Measurements from ENCODE around the gene SLC38A3.

The SLC38A3 gene

GRCh38 chr3:50204804-50205412, at the start of gene SLC38A3:
SLC38A3 (plus strand) TSS chr3:50205271; CDS start chr3:50214200, 8,929 bp downstream.
- DNase-seq (ENCODE audit: low spot score), result no peak

GRCh38 chr3:50155491-50155878, 49.6 kb upstream of the SLC38A3 start:
- no peak for DNase-seq (ENCODE audit: low spot score)

GRCh38 chr3:50155891-50156290, 49.2 kb upstream of the SLC38A3 start:
- no peak for DNase-seq (ENCODE audit: low spot score)

- DNase-seq (ENCODE audit: low spot score), result no peak
Observed at GRCh38 chr3:50156549-50157493, 48.2 kb upstream of the SLC38A3 start.

DNA sequence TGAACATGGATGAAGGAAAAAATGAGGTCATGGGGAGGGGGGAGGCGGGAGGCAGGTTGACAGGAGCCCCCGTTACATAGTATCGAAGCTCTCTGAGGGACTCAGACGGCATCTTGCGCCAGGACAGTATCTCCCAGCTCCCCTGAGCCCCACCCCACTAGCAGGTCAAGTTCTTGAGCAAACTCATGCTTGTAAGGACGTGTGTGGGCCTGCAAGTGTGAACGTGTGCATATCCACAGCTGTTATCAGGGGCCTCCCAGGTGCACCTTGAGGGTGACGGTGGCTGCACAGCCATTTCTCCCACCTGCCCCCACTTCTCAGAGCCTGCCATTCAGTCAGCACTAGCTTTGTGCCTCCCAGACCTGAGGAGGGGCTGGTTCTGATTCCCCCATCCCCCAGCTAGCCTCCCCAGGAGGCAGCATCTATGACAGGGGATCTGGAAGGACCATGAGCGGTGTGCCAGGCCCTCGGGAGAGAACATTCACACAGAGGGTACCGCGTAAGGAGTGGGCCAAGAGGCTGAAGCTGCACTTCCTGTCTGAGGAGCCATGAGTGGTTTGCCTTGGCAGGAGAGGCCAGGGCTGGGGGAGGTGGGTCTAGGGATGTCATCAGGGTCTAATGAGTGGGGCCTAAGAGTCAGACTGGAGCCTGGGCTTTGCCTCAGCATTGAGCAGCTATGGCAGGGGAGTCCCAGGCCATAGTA, 47.1 kb upstream of the SLC38A3 start:
- no peak for DNase-seq (ENCODE audit: low spot score)

- no peak for DNase-seq (ENCODE audit: low spot score)
Observed at GRCh38 chr3:50158530-50159146, 46.4 kb upstream of the SLC38A3 start.

DNA sequence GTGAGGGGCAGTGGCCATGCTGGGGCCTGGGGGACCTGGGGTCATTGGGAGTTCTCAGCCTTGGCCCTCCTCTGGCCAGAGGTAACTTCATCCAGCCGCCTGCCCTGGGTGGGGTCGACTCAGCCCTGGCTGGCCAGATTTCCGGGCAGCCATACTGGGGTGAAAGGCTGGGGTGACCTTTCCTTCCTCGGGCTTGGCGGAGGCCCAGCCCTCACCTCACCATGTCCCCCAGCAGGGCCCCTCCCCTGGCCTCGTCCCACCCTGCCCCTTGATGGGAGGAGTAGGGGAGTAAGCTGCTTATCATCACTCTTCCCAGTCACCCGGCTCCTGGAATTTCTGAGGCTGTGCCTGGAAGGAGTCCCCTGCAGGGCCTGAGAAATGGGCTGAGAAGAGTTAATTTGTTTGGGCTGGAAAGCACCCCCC, 44.5 kb upstream of the SLC38A3 start:
- DNase-seq (ENCODE audit: low spot score), result no peak

GRCh38 chr3:50161320-50161719, 43.8 kb upstream of the SLC38A3 start:
- no peak for DNase-seq (ENCODE audit: low spot score)

DNA sequence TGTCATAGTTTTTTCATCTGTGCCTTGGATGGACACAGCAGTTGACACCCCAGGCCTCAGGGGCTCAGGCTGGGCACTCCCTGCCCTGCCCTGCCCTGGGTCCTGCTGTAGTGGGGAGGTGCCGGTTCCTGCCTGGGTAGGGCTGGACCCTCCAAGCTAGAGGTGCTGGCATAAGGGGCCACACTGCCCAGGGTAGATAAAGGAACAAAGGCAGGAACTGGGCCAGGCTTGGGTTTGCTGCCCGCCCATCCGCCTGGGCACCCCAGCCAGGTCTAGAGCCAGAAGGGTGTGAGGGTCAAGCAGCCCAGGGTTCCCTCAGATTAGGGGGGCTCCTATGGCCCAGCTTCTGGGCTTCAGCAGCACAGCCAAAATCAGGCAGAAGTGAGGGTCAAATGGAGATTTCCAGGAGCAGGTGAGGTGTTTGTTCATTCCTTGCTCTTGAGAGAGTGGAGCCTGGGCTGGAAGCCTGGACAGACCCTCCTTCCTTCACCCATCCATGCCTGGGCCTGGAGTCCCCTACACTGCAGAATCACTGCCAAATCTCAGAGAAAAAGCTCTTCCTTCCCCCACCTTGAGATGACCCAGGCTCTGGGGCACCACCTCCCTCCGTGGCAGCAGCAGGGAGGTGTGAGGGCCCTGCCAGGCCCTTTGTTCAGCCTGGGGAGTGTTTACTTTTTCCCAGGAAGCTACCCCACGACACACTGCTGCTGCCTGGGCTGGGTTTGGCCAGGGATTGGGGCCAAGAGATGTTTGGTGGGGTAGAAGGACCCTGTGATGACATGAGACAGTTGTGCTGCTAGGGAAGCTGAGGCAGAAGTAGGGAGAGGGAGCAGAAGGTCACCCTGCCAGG, 42.8 kb upstream of the SLC38A3 start:
- no peak for DNase-seq (ENCODE audit: low spot score)

DNA sequence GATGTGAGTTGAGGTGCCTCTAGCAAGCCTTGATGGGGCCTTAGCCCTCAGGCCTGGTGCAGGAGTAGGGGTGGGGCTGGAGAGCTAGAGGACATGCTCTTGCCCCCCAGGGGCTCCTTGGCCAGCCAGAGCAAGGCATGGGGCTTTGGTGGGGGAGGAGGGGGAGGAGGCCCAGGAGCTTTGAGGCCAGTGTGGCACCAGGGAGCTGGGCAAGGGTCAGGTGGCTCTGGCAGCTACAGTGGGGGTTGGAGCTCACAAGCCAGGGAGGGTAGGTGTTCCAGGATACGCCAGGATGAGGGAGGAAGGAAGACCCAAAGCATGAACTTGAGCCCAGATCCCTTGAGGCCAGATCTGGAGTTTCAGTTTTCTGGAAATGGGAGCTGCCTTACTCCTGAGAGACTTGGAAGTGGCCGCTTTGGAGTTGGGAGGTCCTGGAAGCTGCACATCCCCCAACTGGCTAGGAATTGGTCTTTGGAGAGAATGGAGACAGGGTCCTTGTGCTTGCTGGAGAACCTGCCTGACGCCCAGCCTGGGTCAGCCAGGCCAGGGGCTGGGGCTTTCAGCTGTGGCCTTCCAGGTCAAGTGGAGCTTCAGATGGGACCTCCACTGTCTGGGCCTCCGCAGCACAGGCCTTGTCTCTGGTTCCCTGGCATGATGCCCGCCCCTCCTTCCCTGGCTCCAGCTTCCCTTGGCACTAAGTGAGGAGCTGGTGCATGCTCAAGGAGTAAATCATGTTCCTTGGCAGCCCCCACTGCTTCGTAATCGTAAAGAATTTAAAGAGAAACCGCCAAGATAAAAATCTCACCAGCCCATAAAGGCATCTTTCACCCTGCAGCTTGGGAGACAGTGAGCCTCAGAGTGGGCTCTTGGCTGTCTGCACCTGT, 41.3 kb upstream of the SLC38A3 start:
- peak; percentile 13 for DNase-seq (ENCODE audit: low spot score)

DNA sequence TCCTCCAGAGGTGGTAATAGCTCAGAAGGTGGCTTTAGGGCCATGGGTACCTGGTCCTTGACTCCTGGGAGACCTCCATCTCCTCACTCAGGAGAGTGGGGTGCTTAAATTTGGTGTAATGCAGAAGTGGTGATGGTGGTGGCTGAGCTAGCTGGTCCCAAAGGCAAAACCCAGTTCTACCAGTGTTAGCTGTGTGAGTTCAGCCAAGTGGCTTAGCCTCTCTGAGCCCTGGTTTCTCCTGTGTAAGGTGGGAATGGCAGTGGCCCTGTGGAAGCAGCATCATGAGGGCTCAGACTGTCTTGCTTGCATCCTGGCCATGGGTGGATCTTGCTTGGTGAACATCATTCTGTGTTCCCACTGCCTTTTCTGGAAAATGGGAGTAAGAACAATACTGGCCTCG, 40.6 kb upstream of the SLC38A3 start:
- no peak for DNase-seq (ENCODE audit: low spot score)

- DNase-seq (ENCODE audit: low spot score), result no peak
Observed at GRCh38 chr3:50164984-50165909, 39.8 kb upstream of the SLC38A3 start.

DNA sequence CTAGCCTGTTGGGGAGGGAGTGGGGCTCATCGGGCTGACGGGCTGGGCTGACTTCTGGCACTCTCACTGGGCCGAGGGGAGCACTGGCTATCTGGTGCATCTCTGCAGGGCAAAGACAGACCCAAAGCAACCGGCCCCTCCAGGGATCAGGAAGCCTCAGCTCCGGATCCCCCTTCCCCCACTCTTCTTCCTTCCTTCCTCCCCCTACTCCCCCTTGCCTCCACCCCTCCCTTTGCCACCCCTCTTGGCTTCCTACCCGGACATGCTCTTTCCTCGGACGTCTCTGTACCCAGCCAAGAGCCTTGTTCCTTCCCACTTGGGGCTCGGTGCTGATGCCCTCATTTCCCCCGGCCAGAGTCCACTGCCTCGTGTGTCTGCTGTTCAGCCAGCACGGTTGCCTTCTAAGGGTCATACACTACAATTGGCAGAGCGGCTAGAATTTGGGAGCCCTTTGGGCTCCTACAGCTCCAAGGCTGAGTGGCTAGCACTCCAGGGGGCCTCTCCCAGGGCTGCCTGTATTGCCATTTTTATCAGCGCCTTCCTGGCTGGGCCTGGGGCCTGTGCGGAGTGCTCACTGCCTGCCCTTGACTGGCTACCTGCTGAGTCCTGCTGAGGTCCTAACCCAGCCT, 39.0 kb upstream of the SLC38A3 start:
- no peak for DNase-seq (ENCODE audit: low spot score)

GRCh38 chr3:50166620-50167019, 38.5 kb upstream of the SLC38A3 start:
- no peak for DNase-seq (ENCODE audit: low spot score)

DNA sequence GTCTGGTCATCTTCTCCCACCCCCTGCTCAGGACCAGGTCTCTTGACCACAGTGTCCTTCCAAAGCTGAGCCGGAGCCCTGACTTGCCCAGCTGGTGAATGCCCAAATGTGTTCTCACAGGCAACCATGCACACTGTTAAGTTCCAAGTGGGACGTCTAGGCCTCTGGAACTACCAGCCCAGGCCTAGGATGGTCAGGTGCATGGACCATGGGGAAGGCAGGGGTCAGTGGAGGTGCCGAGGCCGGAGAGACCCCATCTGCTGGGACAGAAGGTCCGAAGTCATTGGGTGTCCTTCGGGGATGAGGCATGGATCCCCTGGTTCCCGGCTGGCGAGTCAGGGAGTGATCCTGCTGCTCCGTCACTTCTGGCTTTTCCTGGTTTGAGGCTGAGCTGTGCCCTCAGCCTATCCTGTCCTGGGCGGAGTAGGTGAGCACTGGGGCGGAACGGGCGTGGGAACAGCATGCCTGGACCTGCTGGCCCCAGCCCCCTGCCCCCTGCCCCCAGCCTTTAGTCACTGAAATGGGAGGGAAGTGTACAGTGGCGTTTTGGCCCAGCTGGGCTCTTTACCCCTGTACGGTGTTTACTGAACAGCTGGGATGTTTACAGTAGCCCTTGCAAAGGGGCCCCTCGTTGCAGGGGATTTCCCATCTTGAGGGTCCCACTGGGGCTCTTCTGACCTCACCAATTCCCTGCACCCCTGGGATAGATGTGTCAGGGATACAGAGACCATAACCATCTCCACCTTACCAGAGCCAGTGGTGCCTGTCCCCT, 37.8 kb upstream of the SLC38A3 start:
- no peak for DNase-seq (ENCODE audit: low spot score)

DNA sequence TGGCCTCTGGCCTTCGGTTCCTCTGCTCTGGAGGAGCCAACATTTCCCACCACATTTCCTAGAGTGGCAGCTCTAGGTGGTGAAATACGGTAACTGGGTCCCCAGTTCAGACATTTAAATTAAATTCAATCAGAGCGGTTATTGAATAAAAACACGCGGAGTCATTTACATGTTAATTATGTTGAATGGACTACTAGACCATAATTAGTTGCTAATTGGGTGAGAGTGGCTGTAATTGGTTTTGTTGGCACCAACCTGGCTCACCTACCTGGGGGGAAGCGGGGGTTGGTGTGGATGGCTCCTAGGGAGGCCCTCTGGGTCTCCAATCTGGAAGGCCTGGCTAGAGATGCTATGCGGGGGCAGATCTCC, 37.2 kb upstream of the SLC38A3 start:
- DNase-seq (ENCODE audit: low spot score), result no peak

DNA sequence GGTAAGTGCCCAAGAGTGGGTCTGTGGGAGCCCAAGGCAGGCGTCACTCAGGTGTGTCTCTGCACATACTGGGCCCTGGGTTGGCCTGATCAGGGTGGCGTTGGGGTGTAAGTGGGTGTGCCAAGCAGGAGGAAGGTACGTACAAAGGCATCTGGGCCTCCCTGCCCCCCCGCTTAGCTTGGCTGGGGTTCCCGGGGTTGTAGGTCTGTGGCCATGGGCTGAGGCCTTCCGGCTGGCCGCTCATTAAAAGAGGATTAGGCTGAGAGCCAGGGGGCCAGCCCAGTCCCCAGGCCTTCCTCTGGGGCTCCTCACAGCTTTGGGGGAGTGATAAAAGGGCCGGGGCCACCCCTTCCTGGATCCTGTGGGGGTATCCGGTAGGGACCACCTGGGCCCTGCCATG, 36.7 kb upstream of the SLC38A3 start:
- DNase-seq (ENCODE audit: low spot score), result no peak

GRCh38 chr3:50168791-50169190, 36.3 kb upstream of the SLC38A3 start:
- DNase-seq (ENCODE audit: low spot score), result no peak

Measured in RKO (cell line).